GM18517 (cell line): ENCODE data around the gene TLL1.

Experiments
- ATAC-seq: cut with Tn5 transposase; IDR thresholded peaks from one replicate; pipeline ENCODE4 v1.9.1; 2021; ENCODE audit warnings: mild to moderate bottlenecking, moderate library complexity; ENCODE audit not compliant: unreplicated experiment

The TLL1 gene

GRCh38 chr4:165970703-165971420, 97.8 kb downstream of the TLL1 start:
- ATAC-seq, result no peak

GRCh38 chr4:165971446-165971845, 98.4 kb downstream of the TLL1 start:
- ATAC-seq, result no peak

GRCh38 chr4:165971933-165972332, 98.9 kb downstream of the TLL1 start:
- no peak for ATAC-seq

GRCh38 chr4:165972747-165973146, 99.7 kb downstream of the TLL1 start:
- no peak for ATAC-seq

GRCh38 chr4:165982934-165983333, 109.9 kb downstream of the TLL1 start:
- ATAC-seq, result no peak

GRCh38 chr4:165986956-165987698, 114.1 kb downstream of the TLL1 start:
- ATAC-seq, result no peak

DNA sequence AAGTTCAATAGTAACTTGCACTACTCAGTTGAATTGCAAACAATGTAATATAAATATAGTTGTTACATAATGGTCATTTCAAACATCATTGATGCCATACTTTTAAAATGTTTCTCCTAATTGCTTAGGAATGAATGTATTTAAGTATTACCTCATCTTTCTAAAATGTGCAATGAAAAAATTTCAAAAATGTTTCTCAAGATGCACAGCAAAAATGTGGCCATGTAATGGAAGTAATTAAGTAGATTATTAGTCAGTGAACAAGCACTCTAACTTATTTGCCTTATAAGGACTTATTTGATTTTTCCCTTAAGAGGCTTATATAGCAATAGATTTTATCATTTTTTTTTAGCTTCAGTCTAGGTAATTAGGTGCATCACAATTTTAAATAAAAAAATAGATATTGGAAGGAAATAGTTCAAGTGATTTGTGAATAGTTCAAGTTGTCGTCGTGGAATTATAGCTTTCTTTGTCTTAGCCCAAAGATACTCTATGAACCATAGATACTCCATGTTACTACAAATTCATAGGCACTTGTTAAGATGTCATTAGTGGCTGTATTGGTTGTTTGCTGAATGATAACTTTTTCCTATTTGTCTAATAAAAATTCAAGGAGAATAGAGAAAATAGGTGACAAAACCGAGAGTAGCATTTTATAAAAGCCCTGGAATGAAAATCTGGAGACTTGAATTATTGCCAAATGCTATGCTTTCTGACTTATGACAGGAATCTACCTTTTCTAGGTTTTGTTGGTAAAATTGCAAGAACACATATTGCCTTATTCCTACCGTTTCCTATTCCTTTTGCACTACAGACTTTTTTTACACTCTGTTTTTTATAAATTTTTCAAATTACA, 118.5 kb downstream of the TLL1 start:
- ATAC-seq, result no peak

GRCh38 chr4:165992283-165992682, 119.2 kb downstream of the TLL1 start:
- ATAC-seq, result no peak

GRCh38 chr4:165994701-165995100, 121.7 kb downstream of the TLL1 start:
- no peak for ATAC-seq

DNA sequence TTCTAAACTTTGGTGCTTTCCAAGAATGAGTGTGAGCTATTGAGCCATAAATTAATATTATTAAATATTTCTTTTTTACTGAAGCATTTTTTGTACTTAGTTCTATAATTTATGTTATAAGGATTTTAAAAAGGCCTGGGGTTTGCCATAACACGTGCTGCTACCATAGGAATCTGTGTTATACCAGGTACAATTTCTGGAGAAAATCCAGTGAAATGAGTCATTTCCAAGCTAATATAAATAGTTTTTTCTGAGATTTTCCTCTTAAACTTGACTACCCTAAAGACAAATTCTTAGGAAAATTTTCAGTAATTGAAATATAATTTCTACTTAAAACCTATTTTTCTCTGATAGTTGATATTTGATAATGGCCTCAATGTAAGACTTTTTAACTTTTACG, 130.8 kb downstream of the TLL1 start:
- no peak for ATAC-seq

DNA sequence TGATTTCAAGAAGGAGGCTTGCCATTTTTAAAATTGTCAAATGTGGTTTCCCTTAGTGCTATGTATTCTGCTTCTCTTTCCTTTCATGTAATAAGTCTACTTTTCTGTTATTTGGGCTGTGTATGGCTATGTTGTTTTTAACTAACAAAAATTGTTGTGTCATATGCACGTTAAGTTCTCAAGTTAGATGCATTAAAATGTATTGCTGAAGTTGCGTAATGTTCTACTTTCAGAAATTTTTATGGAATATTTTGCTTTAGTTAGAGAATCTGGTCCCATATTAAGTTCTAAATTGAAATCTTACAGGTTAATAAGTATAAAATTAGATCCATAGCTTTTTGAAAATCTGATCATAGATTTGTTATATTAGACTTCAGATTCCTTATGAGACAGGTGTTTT, 133.2 kb downstream of the TLL1 start:
- no peak for ATAC-seq

GRCh38 chr4:166008510-166008909, 135.5 kb downstream of the TLL1 start:
- no peak for ATAC-seq

DNA sequence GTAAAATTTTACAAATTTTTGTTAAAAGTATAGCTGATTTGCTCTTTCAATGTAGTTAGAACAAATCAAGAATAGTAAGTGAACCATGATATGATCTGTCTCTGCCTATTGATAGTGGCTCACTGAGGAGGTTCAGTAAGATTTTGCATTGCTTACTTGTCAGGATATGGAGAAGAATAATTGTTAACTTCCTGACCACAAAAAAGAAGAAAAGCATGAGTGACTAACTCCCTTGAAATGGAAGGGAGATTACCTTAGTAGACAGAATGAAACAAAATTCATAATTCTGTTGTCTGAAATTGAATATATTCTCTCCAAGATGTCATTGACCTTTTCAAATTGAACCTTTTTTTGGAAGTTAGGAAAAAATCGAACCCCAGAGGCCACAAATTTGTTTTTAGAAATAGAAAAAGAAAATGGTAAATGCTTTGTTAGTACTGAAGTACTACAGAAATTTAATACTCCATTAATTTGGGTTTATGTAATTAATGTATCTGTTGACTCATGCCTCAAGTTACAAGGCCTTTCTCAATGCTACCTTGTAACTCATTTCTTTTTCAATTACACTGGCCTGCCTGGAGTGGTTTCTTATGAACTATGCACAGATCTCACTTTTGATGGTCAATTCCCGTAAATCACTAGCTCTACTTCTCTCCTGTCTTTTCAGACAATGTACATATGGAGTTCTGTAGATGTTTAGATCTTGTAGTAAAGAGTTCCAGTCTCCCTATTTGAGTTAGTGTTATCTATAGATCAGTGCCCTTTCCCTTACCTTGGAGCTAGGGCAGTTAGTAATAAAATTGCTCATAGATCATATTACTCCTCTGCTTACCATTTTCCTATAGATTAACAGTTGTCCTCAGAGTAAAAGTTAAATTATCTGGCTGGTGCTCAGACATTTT, 139.3 kb downstream of the TLL1 start:
- ATAC-seq, result no peak

DNA sequence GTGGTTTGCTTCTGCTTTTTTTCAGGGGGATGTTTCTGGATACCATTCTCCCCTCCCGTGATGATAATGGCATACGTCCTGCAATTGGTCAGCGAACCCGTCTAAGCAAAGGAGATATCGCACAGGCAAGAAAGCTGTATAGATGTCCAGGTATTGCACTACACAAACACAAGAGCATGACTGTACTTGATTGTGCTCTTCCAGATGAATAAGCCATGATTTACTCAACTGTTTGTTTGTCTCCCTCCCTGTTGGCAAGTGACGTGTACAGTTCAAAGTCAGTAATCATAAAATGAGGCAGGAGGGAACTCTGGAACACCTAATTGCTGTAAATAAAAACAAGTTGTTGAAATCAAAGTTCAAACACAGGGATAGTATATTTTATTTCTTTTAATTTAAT, 141.4 kb downstream of the TLL1 start:
- no peak for ATAC-seq

GRCh38 chr4:166017804-166018203, 144.8 kb downstream of the TLL1 start:
- no peak for ATAC-seq

- no peak for ATAC-seq
These were observed 146.6 kb downstream of the TLL1 start for GRCh38 chr4:166019441-166020220.

DNA sequence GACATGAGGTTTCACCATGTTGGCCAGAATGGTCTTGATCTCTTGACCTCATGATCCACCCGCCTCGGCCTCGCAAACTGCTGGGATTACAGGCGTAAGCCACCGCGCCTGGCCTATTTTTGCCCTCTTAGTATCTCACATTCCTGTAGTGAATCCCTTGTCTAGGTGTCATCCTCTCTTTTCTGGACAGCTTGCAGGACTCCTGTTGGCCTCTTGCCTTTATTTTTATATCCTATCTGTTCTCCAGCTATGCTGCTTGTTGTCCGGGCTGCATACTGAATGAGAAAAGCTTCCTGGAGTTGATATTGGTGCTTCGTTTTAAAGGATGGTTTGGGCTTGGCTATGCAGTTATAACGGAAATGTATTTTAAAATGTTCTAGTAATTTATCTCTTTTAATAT, 148.6 kb downstream of the TLL1 start:
- ATAC-seq, result no peak

DNA sequence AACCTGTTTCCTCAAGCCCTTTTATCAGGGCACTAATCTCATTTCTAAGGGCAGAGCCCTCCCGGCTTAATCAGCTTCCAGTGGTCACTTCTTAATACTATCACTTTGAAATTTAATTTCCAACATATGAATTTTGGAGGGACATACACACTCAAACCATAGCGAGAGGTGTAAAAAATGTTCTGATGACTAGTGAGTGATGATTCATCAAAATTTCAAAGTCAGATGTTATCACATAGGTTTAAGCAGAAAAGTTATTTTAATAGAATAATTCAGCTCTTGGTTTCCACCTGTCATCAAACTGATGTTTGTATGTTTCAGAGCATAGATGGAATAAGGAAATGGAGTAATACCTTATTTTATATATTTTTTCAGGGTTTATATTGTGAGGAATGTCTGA, 161.9 kb downstream of the TLL1 start:
- no peak for ATAC-seq

- ATAC-seq, result no peak
These were observed 166.8 kb downstream of the TLL1 start for GRCh38 chr4:166039822-166040221.

DNA sequence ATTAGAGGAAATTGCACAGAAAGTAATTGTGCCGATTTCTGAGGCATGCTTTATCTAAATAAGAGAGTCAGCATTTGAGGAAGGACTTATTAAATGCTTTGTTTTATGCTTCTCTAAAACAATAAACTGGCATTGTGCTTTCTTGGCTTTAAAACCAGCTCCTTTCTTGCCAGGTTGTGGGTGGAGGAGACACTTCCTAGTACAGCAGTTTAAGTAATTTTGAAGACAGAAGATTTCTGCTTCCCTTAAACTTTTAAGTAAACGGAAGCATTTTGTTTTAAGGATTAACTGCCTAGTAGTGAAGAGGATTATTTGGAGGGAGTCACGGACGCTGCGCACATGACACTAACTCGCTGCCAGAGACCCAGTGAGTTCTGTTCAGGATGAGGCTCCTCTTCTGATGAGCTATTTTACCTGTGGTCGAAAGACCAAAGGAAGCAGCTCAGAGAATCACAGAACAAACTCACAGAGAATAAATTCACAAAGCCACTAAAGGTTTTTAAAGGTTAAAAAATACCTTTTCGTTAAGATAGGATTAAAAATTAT, 169.5 kb downstream of the TLL1 start:
- no peak for ATAC-seq
